ENCODE data around the gene CPS1. TPM values are rescaled to one million over a fixed set of nuclear protein-coding genes. Genes with fewer than 3 reads are reported as not detected.

The CPS1 gene
- total RNA-seq, 2 experiments from 2014 or later = 2.6 to 3.2 TPM

GRCh38 chr2:210531482-210531881 lies 24.9 kb upstream of the CPS1 start:
- intact Hi-C loops (cut with micrococcal nuclease) = no loop called here
- H3K9me3 Mint-ChIP-seq = no peaks in the 10 kb centered on the region
- no peaks in the 10 kb centered on the region for H3K4me1 Mint-ChIP-seq (ENCODE audit: low read depth)
- no peak overlapping the region for H3K27ac Mint-ChIP-seq
- no peak for TF ChIP-seq CTCF (IDR thresholded peaks at IDR 0.05)
- H3K36me3 Mint-ChIP-seq (ENCODE audit: low read depth) = no peaks in the 10 kb centered on the region
- ChIA-PET CTCF (interaction anchor here (1.0 kb wide), 1 partner anchor 29 kb away, joined by 3 read pairs; no protein-coding TSS in a partner anchor), POLR2A (no interaction called here)
- ATAC-seq (no peak), DNase-seq (no peak)
- H3K4me3 Mint-ChIP-seq = no peak overlapping the region
- H3K27me3 Mint-ChIP-seq = peaks cover 5% of the 10 kb centered on the region

- H3K9me3 Mint-ChIP-seq = no peaks in the 10 kb centered on the region
- no peak for DNase-seq
- no peaks in the 10 kb centered on the region for H3K4me1 Mint-ChIP-seq (ENCODE audit: low read depth)
- H3K27ac Mint-ChIP-seq = no peak overlapping the region
- no peak for TF ChIP-seq CTCF (IDR thresholded peaks at IDR 0.05)
- no peak overlapping the region for H3K4me3 Mint-ChIP-seq
- CTCF ChIA-PET = interaction anchor here (1.0 kb wide), 1 partner anchor 31 kb away, joined by 5 read pairs; no protein-coding TSS in a partner anchor
- ATAC-seq = no peak
- peaks cover 5% of the 10 kb centered on the region for H3K27me3 Mint-ChIP-seq
- POLR2A ChIA-PET = no interaction called here
- intact Hi-C loops (cut with micrococcal nuclease) = no loop called here
- H3K36me3 Mint-ChIP-seq (ENCODE audit: low read depth) = no peaks in the 10 kb centered on the region
Observed at GRCh38 chr2:210533389-210533788, 23.0 kb upstream of the CPS1 start.

GRCh38 chr2:210534879-210535278 lies 21.5 kb upstream of the CPS1 start:
- Mint-ChIP-seq H3K27me3 (peaks cover 3% of the 10 kb centered on the region), H3K36me3 (ENCODE audit: low read depth) (no peaks in the 10 kb centered on the region), H3K4me3 (no peak overlapping the region), H3K27ac (no peak overlapping the region), H3K9me3 (no peaks in the 10 kb centered on the region), H3K4me1 (ENCODE audit: low read depth) (no peaks in the 10 kb centered on the region)
- intact Hi-C loops (cut with micrococcal nuclease) = no loop called here
- POLR2A ChIA-PET = no interaction called here
- DNase-seq = no peak
- TF ChIP-seq CTCF (IDR thresholded peaks at IDR 0.05) = no peak
- CTCF ChIA-PET = interaction anchor here (1.1 to 1.4 kb wide), 2 partner anchors 10 to 32 kb away, joined by 3 to 4 read pairs; no protein-coding TSS in a partner anchor
- ATAC-seq = no peak

GRCh38 chr2:210536973-210537650 lies 19.3 kb upstream of the CPS1 start:
- Mint-ChIP-seq H3K4me1 (ENCODE audit: low read depth) (no peaks in the 10 kb centered on the region), H3K9me3 (no peaks in the 10 kb centered on the region), H3K27ac (no peak overlapping the region), H3K4me3 (no peak overlapping the region), H3K36me3 (ENCODE audit: low read depth) (no peaks in the 10 kb centered on the region), H3K27me3 (peaks cover 2% of the 10 kb centered on the region)
- intact Hi-C loops (cut with micrococcal nuclease) = no loop called here
- ATAC-seq (no peak), DNase-seq (no peak)
- ChIA-PET POLR2A (no interaction called here), CTCF (no interaction called here)
- TF ChIP-seq CTCF (IDR thresholded peaks at IDR 0.05) = no peak

- intact Hi-C loops (cut with micrococcal nuclease) = no loop called here
- no peaks in the 10 kb centered on the region for H3K4me1 Mint-ChIP-seq (ENCODE audit: low read depth)
- no peaks in the 10 kb centered on the region for H3K36me3 Mint-ChIP-seq (ENCODE audit: low read depth)
- no peak for DNase-seq
- ChIA-PET POLR2A (no interaction called here), CTCF (no interaction called here)
- H3K27ac Mint-ChIP-seq = no peak overlapping the region
- H3K9me3 Mint-ChIP-seq = no peaks in the 10 kb centered on the region
- TF ChIP-seq CTCF (IDR thresholded peaks at IDR 0.05) = no peak
- no peak for ATAC-seq
- no peak overlapping the region for H3K4me3 Mint-ChIP-seq
- H3K27me3 Mint-ChIP-seq = peaks cover 2% of the 10 kb centered on the region
Observed at GRCh38 chr2:210539035-210539434, 17.4 kb upstream of the CPS1 start.
